HCT116 (cell line): ENCODE data around the gene ARHGEF16. TPM values are rescaled to one million over a fixed set of nuclear protein-coding genes. Genes with fewer than 3 reads are reported as not detected.

Experiments
- ATAC-seq: fragments of 200-7000 bp; cut with Tn5 transposase; 2 replicates; pipeline ENCODE4 v1.9.1; 2020; ENCODE audit warnings: mild to moderate bottlenecking, moderate library complexity
- BruUV-seq: library from RNA; stranded (reverse); fragments of 400-500 nt; replicated peaks from 2 replicates; lab custom pipeline; 2021; lab: Mats Ljungman, UMichigan
- CTCF ChIA-PET: fragments of 300-600 bp; sonication (Branson Sonifier 250); formaldehyde crosslinking; loops from one replicate; lab custom pipeline; 2021; ENCODE audit warnings: antibody characterized with exemption; lab: Charles Lee
- POLR2A ChIA-PET: fragments of 300-600, 350-600 bp; sonication (Branson Sonifier 250); formaldehyde crosslinking; loops from one replicate; lab custom pipeline; 2021; ENCODE audit warnings: antibody characterized with exemption; lab: Charles Lee
- RAD21 ChIA-PET, 2 experiments: fragments of 300-600 bp; sonication (Branson Sonifier 250); formaldehyde crosslinking; loops; one replicate each; lab custom pipeline; 2023; ENCODE audit warnings: low total read pairs in 2 of 2; ENCODE audit not compliant: uncharacterized antibody in 2 of 2, unreplicated experiment in 2 of 2, low non-redundant PET in 1 of 2; lab: Charles Lee
- DNase-seq: peaks from one replicate; pipeline ENCODE4 v3.0.0-alpha.2; 2010; ENCODE audit warnings: low read depth, low spot score
- H2AFZ ChIP-seq: fragments of 200-600 bp; shearing (Covaris generic), sonication (generic); 2 replicates; pipeline ENCODE4 v1.6.1; 2017; ENCODE audit warnings: low read depth, mixed run types, mixed read lengths, antibody characterized with exemption, low read length; ENCODE audit not compliant: poor library complexity, severe bottlenecking
- H3K27ac ChIP-seq: 2 replicates; pipeline ENCODE4 v1.5.1; 2012; ENCODE audit warnings: low read depth, low read length
- H3K27me3 ChIP-seq: fragments of 200-600 bp; sonication (generic); 2 replicates; pipeline ENCODE4 v1.6.1; 2016; ENCODE audit warnings: mixed run types, low read length, mixed read lengths; ENCODE audit not compliant: insufficient read depth
- H3K36me3 ChIP-seq, 2 experiments: fragments of 200-500 bp in 1 of 2; fragments of 200-600 bp in 1 of 2; sonication (Bioruptor generic) in 1 of 2; sonication (generic) in 1 of 2; 2 replicates each; pipeline versions ENCODE4 v1.5.1 to v1.6.1; 2014 to 2016; ENCODE audit warnings: low read length in 2 of 2, inconsistent platforms in 1 of 2, mixed read lengths in 1 of 2, mixed run types in 1 of 2; ENCODE audit not compliant: insufficient read depth in 2 of 2, control insufficient read depth in 1 of 2
- H3K4me1 ChIP-seq, 2 experiments: fragments of 200-600 bp in 1 of 2; sonication (generic) in 1 of 2; 2 replicates each; pipeline versions ENCODE4 v1.5.1 to v1.6.1; 2012 to 2017; ENCODE audit warnings: low read length in 2 of 2, inconsistent platforms in 1 of 2, mild to moderate bottlenecking in 1 of 2, mixed read lengths in 1 of 2, mixed run types in 1 of 2, moderate library complexity in 1 of 2; ENCODE audit not compliant: insufficient read depth in 2 of 2, control insufficient read depth in 1 of 2
- H3K4me2 ChIP-seq: fragments of 200-600 bp; sonication (generic); 2 replicates; pipeline ENCODE4 v1.6.1; 2017; ENCODE audit warnings: mixed run types, low read length, mixed read lengths
- H3K4me3 ChIP-seq, 2 experiments: fragments of 200-600 bp in 1 of 2; sonication (generic) in 1 of 2; replicated peaks in 1 of 2; 2 replicates each; pipeline ENCODE4 v1.5.1; 2011 to 2016; ENCODE audit warnings: low read length in 2 of 2, control low read depth in 1 of 2, low read depth in 1 of 2, mild to moderate bottlenecking in 1 of 2, mixed read lengths in 1 of 2, mixed run types in 1 of 2
- H3K79me2 ChIP-seq: fragments of 200-600 bp; sonication (generic); 2 replicates; pipeline ENCODE4 v1.6.1; 2017; ENCODE audit warnings: mild to moderate bottlenecking, mixed run types, low read length, moderate library complexity, mixed read lengths; ENCODE audit not compliant: insufficient read depth
- H3K9ac ChIP-seq: fragments of 200-600 bp; sonication (generic); 2 replicates; pipeline ENCODE4 v1.6.1; 2016; ENCODE audit warnings: low read length, mixed read lengths
- H3K9me2 ChIP-seq: fragments of 200-600 bp; sonication (generic), shearing (Covaris generic); 2 replicates; pipeline ENCODE4 v1.6.1; 2017; ENCODE audit warnings: mixed run types, mild to moderate bottlenecking, moderate library complexity; ENCODE audit not compliant: insufficient read depth
- H3K9me3 ChIP-seq, 2 experiments: fragments of 200-500 bp in 1 of 2; fragments of 200-600 bp in 1 of 2; sonication (Bioruptor generic) in 1 of 2; sonication (generic) in 1 of 2; 2 replicates each; pipeline ENCODE4 v1.6.1; 2014 to 2017; ENCODE audit warnings: low read length in 2 of 2, mixed read lengths in 2 of 2, inconsistent platforms in 1 of 2, low read depth in 1 of 2, mild to moderate bottlenecking in 1 of 2, mixed run types in 1 of 2, moderate library complexity in 1 of 2; ENCODE audit not compliant: control insufficient read depth in 1 of 2, insufficient read depth in 1 of 2
- H4K20me1 ChIP-seq: fragments of 200-600 bp; sonication (generic), shearing (Covaris generic); 2 replicates; pipeline ENCODE4 v1.6.1; 2017; ENCODE audit warnings: mixed run types, mild to moderate bottlenecking, moderate library complexity; ENCODE audit not compliant: insufficient read depth
- ATF3 ChIP-seq: IDR thresholded peaks from 2 replicates; pipeline ENCODE4 v1.6.1; 2012
- CBX3 ChIP-seq: IDR thresholded peaks from 2 replicates; pipeline ENCODE4 v1.6.1; 2012; ENCODE audit warnings: low read depth
- CEBPB ChIP-seq: IDR thresholded peaks from 2 replicates; pipeline ENCODE4 v1.6.1; 2012; ENCODE audit warnings: low read depth
- CTCF ChIP-seq, 3 experiments: fragments of 200-600 bp in 1 of 3; sonication (generic) in 1 of 3; IDR thresholded peaks in 2 of 3; conservative IDR thresholded peaks in 1 of 3; 2 replicates each; pipeline ENCODE4 v1.5.1; 2012 to 2017; ENCODE audit warnings: low read depth in 2 of 3, low read length in 2 of 3, antibody characterized with exemption in 1 of 3, borderline replicate concordance in 1 of 3, control low read depth in 1 of 3, mild to moderate bottlenecking in 1 of 3, mixed read lengths in 1 of 3, mixed run types in 1 of 3, moderate library complexity in 1 of 3; ENCODE audit not compliant: insufficient read depth in 1 of 3
- EGR1 ChIP-seq: IDR thresholded peaks from 2 replicates; pipeline ENCODE4 v1.6.1; 2012; ENCODE audit warnings: low read depth
- ELF1 ChIP-seq: IDR thresholded peaks from 2 replicates; pipeline ENCODE4 v1.6.1; 2012; ENCODE audit warnings: low read depth, borderline replicate concordance
- EZH2 ChIP-seq: fragments of 200-600 bp; sonication (generic); IDR thresholded peaks from 2 replicates; pipeline ENCODE4 v1.6.1; 2017; ENCODE audit warnings: antibody characterized with exemption, mixed run types
- JUND ChIP-seq: IDR thresholded peaks from 2 replicates; pipeline ENCODE4 v1.6.1; 2012
- MAX ChIP-seq: IDR thresholded peaks from 2 replicates; pipeline ENCODE4 v1.6.1; 2012
- POLR2AphosphoS5 ChIP-seq: IDR thresholded peaks from 2 replicates; pipeline ENCODE4 v1.6.1; 2011; ENCODE audit warnings: mild to moderate bottlenecking, low read depth, low read length, moderate library complexity
- RAD21 ChIP-seq: IDR thresholded peaks from 2 replicates; pipeline ENCODE4 v1.6.1; 2012; ENCODE audit warnings: low read depth, mild to moderate bottlenecking
- SIN3A ChIP-seq: IDR thresholded peaks from 2 replicates; pipeline ENCODE4 v1.6.1; 2012; ENCODE audit warnings: low read depth
- SRF ChIP-seq: IDR thresholded peaks from 2 replicates; pipeline ENCODE4 v1.6.1; 2012; ENCODE audit warnings: low read depth
- TCF7L2 ChIP-seq: IDR thresholded peaks from 2 replicates; pipeline ENCODE4 v1.7.0; 2011; ENCODE audit warnings: borderline replicate concordance, inconsistent platforms; ENCODE audit not compliant: insufficient read depth, insufficient read length; ENCODE audit errors: extremely low read depth
- ZBTB33 ChIP-seq: IDR thresholded peaks from 2 replicates; pipeline ENCODE4 v1.6.1; 2011; ENCODE audit warnings: mild to moderate bottlenecking, low read length, moderate library complexity; ENCODE audit not compliant: insufficient replicate concordance; ENCODE audit errors: extremely low read depth
- ZFX ChIP-seq: fragments of 450-650 bp; IDR thresholded peaks from 2 replicates; pipeline ENCODE4 v1.6.1; 2017
- intact Hi-C: fragments of 100-400 bp; cut with micrococcal nuclease; formaldehyde crosslinking; loops from 2 replicates; pipeline ENCODE4 v1.10.0; 2022
- total RNA-seq: library from RNA; stranded (reverse); gene quantifications from one replicate; pipeline ENCODE4 v1.2.1, GENCODE V29; 2021; ENCODE audit not compliant: unreplicated experiment

ARHGEF16 gene
- total RNA-seq, 1 experiment from 2014 or later = 37.4 TPM

- TF ChIP-seq SRF (no peak), CBX3 (no peak), ATF3 (no peak), ELF1 (no peak), SIN3A (no peak), ZBTB33 (no peak), CEBPB (no peak), EGR1 (no peak)
- Histone ChIP-seq H3K79me2 (no peaks in the 10 kb centered on the region), H3K9ac (no peak overlapping the region), H3K27ac (no peak overlapping the region), H2AFZ (no peak overlapping the region), H3K36me3 (no peaks in the 10 kb centered on the region), H4K20me1 (no peaks in the 10 kb centered on the region), H3K27me3 (no peaks in the 10 kb centered on the region), H3K9me2 (no peaks in the 10 kb centered on the region), H3K9me3 (no peaks in the 10 kb centered on the region), H3K4me3 (no peak overlapping the region), H3K4me2 (no peak overlapping the region), H3K4me1 (no peaks in the 10 kb centered on the region)
- BruUV-seq = no TSS peak
- ATAC-seq (no peak), DNase-seq (no peak)
- intact Hi-C loops = no loop called here
- ChIA-PET RAD21 (no interaction called here), CTCF (no interaction called here), POLR2A (no interaction called here)
Measured at GRCh38 chr1:3522564-3523265, 68.2 kb downstream of the ARHGEF16 start.

GRCh38 chr1:3523980-3524379 is 69.5 kb downstream of the ARHGEF16 start:
- POLR2A ChIA-PET = no interaction called here
- no peak overlapping the region for H3K27ac ChIP-seq
- TF ChIP-seq CTCF (IDR thresholded peaks at IDR 0.05 in 2 of 3, conservative IDR thresholded peaks at IDR 0.05 in 1 of 3; ENCODE audit: borderline replicate concordance in 1 of 3, insufficient read depth in 1 of 3, low read depth in 2 of 3, low read length in 2 of 3) = no peak
- no peak for TF ChIP-seq SIN3A
- no peak for TF ChIP-seq EZH2
- TF ChIP-seq ZFX = no peak
- TF ChIP-seq POLR2AphosphoS5 = no peak
- no peak for TF ChIP-seq JUND
- TF ChIP-seq TCF7L2 = no peak
- TF ChIP-seq CBX3 = no peak
- no peak for TF ChIP-seq EGR1
- no peak for TF ChIP-seq RAD21
- TF ChIP-seq MAX = no peak
- no peak for TF ChIP-seq ELF1
- no peak for TF ChIP-seq ATF3

More at GRCh38 chr1:3523980-3524379, 69.5 kb downstream of the ARHGEF16 start:
- Histone ChIP-seq H3K4me2 (no peak overlapping the region), H3K4me1 (no peaks in the 10 kb centered on the region), H3K36me3 (no peaks in the 10 kb centered on the region), H2AFZ (no peak overlapping the region), H3K9ac (no peak overlapping the region), H3K9me3 (no peaks in the 10 kb centered on the region), H3K79me2 (no peaks in the 10 kb centered on the region), H3K27me3 (no peaks in the 10 kb centered on the region), H3K4me3 (no peak overlapping the region), H3K9me2 (no peaks in the 10 kb centered on the region), H4K20me1 (no peaks in the 10 kb centered on the region)
- ATAC-seq = no peak
- intact Hi-C loops = no loop called here
- ChIA-PET CTCF (no interaction called here), RAD21 (no interaction called here)
- DNase-seq = no peak
- no TSS peak for BruUV-seq
